NOMO-1 treated with DMSO at 0.1 percent for 48 hours (cell line): Measurements from ENCODE around the gene KLHL18.
"Not testable (repeated sequence)": the region's sequence is repeated elsewhere in the genome, so short reads cannot be mapped to it uniquely, and the experiment has no call there.

Experiments used
- DNase-seq: peaks from one replicate; lab custom pipeline; 2025; ENCODE audit not compliant: unreplicated experiment; lab: John Stamatoyannopoulos, UW

KLHL18 gene

DNA sequence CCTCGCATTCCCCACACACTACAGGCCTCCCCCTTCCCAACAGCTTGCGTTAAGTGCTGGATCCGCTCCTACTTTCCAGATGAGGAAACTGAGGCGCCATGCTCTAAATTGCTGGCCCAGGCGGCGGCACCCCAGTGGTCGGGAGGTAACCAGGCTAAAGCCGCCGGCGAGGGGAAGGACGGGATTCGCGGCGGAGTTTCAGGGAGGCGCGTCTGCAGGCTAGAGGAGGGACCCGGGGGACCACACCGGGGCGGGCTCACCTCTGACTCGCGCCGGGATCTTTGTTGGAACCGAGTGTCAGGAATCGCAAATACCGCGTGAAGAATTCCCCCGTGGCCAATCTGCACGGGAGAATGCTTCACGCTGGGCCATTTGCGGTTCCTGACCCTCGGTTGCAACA is 73.5 kb downstream of the KLHL18 start:
- DNase-seq: no peak

DNA sequence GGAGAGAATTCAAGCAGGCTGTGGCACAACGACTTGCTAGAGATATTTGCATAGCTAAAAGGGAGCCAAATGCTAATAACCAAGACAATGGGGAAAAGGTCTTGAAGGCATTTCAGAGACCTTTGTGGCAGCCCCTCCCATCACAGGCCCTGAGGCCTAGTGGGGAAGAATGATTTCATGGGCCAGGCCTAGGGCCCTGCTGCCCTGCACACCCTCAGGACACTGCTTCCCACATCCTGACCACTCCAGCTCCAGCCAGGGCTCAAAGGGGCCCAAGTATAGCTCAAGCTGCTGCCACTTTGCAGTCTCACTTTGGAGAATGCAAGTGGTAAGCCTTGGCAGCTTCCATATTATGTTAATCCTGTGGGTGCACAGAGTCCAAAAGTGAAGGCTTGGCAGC is 76.6 kb downstream of the KLHL18 start:
- no peak for DNase-seq

GRCh38 chr3:47360110-47360517 is 77.4 kb downstream of the KLHL18 start:
- DNase-seq: not testable (repeated sequence)

DNA sequence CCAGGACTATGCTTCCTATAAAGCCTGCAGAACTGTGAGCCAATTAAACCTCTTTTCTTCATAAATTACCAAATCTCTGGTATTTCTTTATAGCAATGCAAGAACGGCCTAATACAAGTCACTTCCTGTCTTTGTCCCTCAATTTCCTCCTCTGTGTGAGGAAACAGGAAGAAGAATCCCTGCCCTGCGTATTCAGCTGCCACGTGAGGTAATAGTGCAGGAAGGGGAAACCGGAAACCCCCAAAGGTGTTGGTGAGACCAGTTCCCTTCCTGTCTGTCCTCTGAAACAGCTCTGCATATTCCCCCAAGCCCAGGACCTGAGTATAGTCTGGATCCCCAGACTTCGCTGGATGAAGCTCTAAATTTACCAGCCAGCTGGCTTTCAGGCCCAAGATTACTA is 80.0 kb downstream of the KLHL18 start:
- DNase-seq: peak; percentile 49

DNA sequence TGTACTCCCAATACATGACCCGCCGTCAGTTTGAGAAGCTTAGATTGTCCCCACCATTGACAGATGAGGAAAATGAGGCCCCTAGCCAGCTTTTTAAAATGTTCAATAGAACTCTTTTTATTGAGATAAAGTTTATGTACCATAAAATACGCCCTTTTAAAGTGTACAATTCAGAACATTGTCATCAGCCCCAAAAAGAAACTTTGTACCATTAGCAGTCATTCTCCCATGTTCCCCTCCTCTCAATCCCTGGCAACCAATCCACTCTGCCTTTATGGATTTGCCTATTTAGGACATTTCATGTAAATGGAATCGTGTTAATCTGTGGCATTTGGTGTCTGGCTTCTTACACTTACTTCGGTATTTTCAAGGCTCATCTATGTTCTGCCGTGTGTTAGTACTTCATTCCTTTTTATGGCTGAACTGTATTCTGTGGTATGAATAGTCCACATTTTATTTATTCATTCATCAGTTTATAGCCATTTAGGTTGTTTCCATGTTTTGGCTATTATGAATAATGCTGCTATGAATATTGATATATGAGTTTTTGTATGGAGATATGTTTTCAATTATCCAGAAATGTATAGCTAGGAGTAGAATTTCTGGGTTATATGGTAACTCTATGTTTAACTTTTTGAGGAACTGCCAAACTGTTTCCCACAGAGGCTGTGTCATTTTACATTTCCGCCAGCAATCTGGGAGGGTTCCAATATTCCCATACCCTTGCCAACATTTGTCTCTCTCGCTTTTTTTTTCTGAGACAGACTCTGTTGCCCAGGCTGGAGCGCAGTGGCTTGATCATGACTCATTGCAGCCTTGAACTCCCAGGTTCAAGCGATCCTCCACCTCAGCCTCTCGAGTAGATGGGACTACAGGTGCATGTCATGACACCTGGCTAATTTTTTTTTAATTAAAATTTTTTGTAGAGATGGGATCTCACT is 82.7 kb downstream of the KLHL18 start:
- no peak for DNase-seq

DNA sequence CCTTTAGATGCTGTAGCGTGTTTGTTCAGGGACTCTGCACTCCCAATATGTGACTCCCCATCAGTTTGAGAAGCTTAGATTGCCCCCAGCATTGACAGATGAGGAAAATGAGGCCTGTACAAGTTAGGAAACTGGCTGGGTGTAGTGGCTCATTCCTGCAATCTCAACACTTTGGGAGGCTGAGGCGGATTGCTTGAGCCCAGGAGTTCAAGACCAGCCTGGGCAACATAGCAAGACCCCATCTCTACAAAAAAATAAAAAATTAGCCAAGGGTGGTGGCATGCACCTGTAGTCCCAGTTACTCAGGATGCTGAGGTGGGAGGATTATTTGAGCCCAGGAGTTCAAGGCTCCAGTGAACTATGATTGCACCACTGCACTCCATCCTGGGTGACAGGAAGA is 84.1 kb downstream of the KLHL18 start:
- no peak for DNase-seq

DNA sequence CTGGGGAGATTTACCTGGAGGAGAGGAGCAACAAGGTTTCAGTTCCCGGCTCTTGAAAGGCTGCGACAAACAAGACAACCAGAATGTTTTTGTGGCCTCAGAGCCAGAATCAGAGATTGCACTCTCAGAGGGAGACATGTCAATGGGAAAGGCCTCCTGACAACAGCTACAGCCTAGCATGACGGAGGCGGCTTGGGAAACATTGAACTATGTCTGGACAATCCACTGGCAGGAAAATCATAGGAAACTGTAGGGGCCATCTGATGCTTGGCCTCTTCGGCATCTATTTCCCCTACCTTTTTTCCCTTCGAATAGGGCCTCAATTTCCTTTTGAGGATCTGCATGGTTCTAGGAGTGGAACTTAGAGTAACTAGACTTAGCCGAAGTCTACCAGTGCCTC is 84.9 kb downstream of the KLHL18 start:
- DNase-seq: no peak

GRCh38 chr3:47370020-47370419 is 87.3 kb downstream of the KLHL18 start:
- DNase-seq: not testable (repeated sequence)

- DNase-seq: peak; percentile 3
Observed at GRCh38 chr3:47370887-47371697, 88.3 kb downstream of the KLHL18 start.

DNA sequence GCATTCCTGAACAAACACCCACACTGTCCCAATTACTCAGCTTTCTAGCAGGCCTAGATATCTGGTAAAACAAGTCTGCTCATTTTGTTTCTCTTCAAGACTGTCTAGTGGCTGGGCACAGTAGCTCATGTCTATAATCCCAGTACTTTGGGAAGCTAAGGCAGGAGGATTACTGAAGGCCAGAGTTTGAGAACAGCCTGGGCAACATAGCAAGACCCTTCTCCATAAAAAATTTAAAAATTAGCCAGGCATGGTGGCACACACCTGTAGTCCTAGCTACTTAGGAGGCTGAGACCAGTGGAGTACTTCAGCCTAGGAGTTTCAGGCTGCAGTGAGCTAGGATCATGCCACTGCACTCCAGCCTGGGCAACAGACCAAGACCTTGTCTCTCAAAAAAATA is 91.8 kb downstream of the KLHL18 start:
- no peak for DNase-seq

- DNase-seq: no peak
Observed at GRCh38 chr3:47376393-47376792, 93.6 kb downstream of the KLHL18 start.

DNA sequence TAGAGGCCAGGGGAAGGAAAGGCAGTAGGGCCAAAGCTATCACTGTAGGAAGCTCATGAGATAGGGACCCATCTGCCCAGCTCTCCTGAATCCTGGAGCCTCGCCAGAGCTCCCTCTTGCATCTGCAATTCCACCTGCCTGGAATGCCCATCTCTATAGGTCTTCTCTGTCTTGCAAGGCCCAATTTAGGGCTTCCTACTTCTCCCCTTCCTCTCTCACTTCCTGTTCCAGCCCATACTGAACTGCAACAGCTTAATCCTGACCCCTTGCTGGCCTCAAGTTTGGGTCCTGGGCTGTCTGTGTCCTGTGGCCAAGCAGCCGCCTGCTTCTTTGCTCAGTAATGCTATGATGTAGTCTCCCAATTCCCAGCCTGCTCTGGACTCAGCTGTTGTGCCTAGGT is 94.4 kb downstream of the KLHL18 start:
- DNase-seq: peak; percentile 70

DNA sequence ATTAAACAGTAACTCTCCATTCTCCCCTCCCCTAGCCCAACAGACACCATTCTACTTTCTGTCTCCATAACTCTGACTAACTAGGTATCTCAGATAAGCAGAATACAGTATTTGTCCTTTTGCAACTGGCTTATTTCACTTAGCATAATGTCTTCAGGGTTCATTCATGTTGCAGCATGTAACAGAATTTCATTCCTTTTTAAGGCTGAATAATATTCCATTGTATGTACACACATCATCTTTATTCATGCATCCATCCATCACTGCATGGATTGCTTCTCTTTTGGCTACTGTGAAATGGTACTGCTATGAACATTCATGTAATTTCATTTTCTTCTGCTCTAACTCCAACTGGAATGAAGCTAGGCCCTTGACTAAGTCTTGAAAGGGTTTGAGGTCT is 96.1 kb downstream of the KLHL18 start:
- no peak for DNase-seq

DNA sequence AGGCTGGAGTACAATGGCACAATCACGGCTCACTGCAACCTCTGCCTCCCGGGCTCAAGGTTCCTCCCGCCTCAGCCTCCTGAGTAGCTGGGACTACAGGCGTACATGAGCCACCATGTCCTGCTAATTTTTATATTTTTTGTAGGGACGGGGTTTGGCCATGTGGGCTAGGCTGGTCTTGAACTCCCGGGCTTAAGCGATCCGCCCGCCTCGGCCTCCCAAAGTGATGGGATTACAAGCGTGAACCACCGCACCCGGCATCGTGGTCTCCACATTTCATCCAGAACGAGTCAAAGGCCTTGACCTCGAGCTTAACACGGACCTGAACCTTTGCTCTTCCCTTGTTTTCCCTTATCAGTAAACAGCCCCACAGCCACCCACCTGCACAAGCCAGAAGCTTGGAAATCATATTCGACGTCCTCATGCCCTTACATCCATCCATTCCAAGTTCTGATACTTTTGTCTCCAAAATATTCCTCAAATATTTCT is 96.7 kb downstream of the KLHL18 start:
- DNase-seq: no peak

GRCh38 chr3:47380026-47380600 is 97.4 kb downstream of the KLHL18 start:
- peak; percentile 9 for DNase-seq

GRCh38 chr3:47380601-47381316 is 98.0 kb downstream of the KLHL18 start, which contains the start of gene PTPN23:
Gene PTPN23, plus strand, starts transcription at chr3:47381021. Its CDS starts 76 bp downstream, at chr3:47381097.
- DNase-seq: peak; percentile 98

GRCh38 chr3:47381317-47382157 is 98.8 kb downstream of the KLHL18 start:
- DNase-seq: peak; percentile 85

GRCh38 chr3:47384425-47384824 is 101.7 kb downstream of the KLHL18 start:
- no peak for DNase-seq

DNA sequence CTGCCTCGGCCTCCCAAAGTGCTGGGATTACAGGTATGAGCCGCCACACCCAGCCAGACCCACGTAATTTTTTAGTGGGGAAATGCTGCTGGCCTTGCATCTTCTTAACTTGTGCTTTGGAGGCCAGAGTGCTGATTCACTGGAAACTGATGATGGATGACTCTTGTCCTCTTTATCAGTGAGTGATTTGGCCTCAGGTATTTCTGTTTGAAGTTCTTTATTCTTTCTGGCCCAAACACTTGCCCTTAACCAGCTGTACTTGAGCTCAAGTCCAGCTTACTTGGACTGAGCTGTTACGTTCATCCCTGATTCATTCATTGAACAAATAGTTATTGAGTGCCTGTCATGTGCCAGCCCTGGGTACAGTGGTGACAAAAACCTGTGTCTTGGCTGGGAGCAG is 102.3 kb downstream of the KLHL18 start:
- no peak for DNase-seq

DNA sequence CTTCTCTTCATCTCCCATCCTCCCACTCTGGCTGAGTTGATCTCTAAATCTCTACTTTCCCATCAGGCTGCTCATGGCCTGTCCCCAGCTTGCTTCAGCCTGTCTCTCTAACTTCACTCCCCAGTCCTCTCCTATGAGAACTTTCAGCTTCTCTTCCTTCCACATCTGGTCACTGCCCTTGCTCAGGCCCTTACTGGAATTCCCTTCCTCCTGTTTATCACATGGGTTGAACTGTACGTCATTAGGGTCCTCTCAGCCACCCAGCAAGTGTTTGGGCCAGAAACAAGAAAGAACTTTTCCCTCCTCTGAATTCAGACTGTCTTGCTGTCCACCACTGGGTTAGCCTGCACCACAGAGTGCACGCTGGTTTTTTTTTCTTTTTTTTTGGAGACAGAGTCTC is 103.1 kb downstream of the KLHL18 start:
- DNase-seq: no peak
